H9 (cell line): ENCODE data around the gene PRRX2. TPM values are rescaled to one million over a fixed set of nuclear protein-coding genes. Genes with fewer than 3 reads are reported as not detected.

ENCODE experiments used
- DNase-seq: peaks from one replicate; pipeline ENCODE4 v3.0.0-alpha.2; 2017
- H2AFZ ChIP-seq: one replicate; pipeline ENCODE4 v1.6.1; 2013; ENCODE audit warnings: mild to moderate bottlenecking, low read length, control low read depth, moderate library complexity
- H2AK5ac ChIP-seq: 2 replicates; pipeline ENCODE4 v1.6.1; 2013; ENCODE audit warnings: low read length, control low read depth, mixed read lengths; ENCODE audit not compliant: insufficient read length
- H2BK120ac ChIP-seq: one replicate; pipeline ENCODE4 v1.6.1; 2013; ENCODE audit warnings: low read depth, mild to moderate bottlenecking, low read length, control low read depth, inconsistent platforms; ENCODE audit not compliant: poor library complexity, severe bottlenecking
- H2BK12ac ChIP-seq: 2 replicates; pipeline ENCODE4 v1.6.1; 2013; ENCODE audit warnings: low read length, control low read depth, mixed read lengths, low read depth; ENCODE audit not compliant: insufficient read length
- H2BK15ac ChIP-seq: 2 replicates; pipeline ENCODE4 v1.6.1; 2013; ENCODE audit warnings: low read depth, low read length, control low read depth
- H2BK20ac ChIP-seq: one replicate; pipeline ENCODE4 v1.6.1; 2013; ENCODE audit warnings: low read depth, mild to moderate bottlenecking, low read length, control low read depth, inconsistent platforms; ENCODE audit not compliant: poor library complexity, severe bottlenecking
- H2BK5ac ChIP-seq: 2 replicates; pipeline ENCODE4 v1.6.1; 2013; ENCODE audit warnings: low read length, control low read depth, mixed read lengths; ENCODE audit not compliant: insufficient read length
- H3K14ac ChIP-seq: 2 replicates; pipeline ENCODE4 v1.6.1; 2013; ENCODE audit warnings: low read length, control low read depth; ENCODE audit not compliant: insufficient read depth
- H3K18ac ChIP-seq: 2 replicates; pipeline ENCODE4 v1.6.1; 2013; ENCODE audit warnings: low read depth, mild to moderate bottlenecking, mixed read lengths, low read length, control low read depth; ENCODE audit not compliant: insufficient read length
- H3K23ac ChIP-seq: 2 replicates; pipeline ENCODE4 v1.6.1; 2013; ENCODE audit warnings: low read length, control low read depth, mixed read lengths, low read depth; ENCODE audit not compliant: insufficient read length
- H3K23me2 ChIP-seq: 2 replicates; pipeline ENCODE4 v1.6.1; 2013; ENCODE audit warnings: low read depth, mild to moderate bottlenecking, mixed read lengths, low read length, control low read depth; ENCODE audit not compliant: insufficient read length, poor library complexity, severe bottlenecking
- H3K27ac ChIP-seq: 2 replicates; pipeline ENCODE4 v1.5.1; 2013; ENCODE audit warnings: low read length, control low read depth, mixed read lengths, low read depth; ENCODE audit not compliant: insufficient read length
- H3K27me3 ChIP-seq: 2 replicates; pipeline ENCODE4 v1.6.1; 2013; ENCODE audit warnings: low read length, control low read depth, inconsistent platforms; ENCODE audit not compliant: insufficient read depth
- H3K4ac ChIP-seq: 2 replicates; pipeline ENCODE4 v1.6.1; 2013; ENCODE audit warnings: low read depth, mild to moderate bottlenecking, control low read depth, inconsistent platforms, low read length, moderate library complexity
- H3K4me1 ChIP-seq: 2 replicates; pipeline ENCODE4 v1.6.1; 2013; ENCODE audit warnings: low read length, control low read depth, inconsistent platforms; ENCODE audit not compliant: insufficient read depth
- H3K4me2 ChIP-seq: 2 replicates; pipeline ENCODE4 v1.6.1; 2013; ENCODE audit warnings: low read length, control low read depth, mixed read lengths; ENCODE audit not compliant: insufficient read length, insufficient read depth
- H3K56ac ChIP-seq: 2 replicates; pipeline ENCODE4 v1.6.1; 2013; ENCODE audit warnings: low read depth, mild to moderate bottlenecking, mixed read lengths, low read length, control low read depth; ENCODE audit not compliant: insufficient read length
- H3K79me1 ChIP-seq: 2 replicates; pipeline ENCODE4 v1.6.1; 2013; ENCODE audit warnings: low read depth, mild to moderate bottlenecking, moderate library complexity, low read length, control low read depth, inconsistent platforms; ENCODE audit not compliant: insufficient read depth, poor library complexity, severe bottlenecking
- H3K79me2 ChIP-seq: 2 replicates; pipeline ENCODE4 v1.6.1; 2013; ENCODE audit warnings: low read length, control low read depth, inconsistent platforms; ENCODE audit not compliant: insufficient read depth
- H3K9ac ChIP-seq: 2 replicates; pipeline ENCODE4 v1.6.1; 2013; ENCODE audit warnings: low read length, control low read depth, mixed read lengths; ENCODE audit not compliant: insufficient read length; ENCODE audit errors: extremely low read depth
- H3K9me3 ChIP-seq: one replicate; pipeline ENCODE4 v1.6.1; 2013; ENCODE audit warnings: low read depth, low read length, inconsistent platforms; ENCODE audit not compliant: control insufficient read depth
- H3T11ph ChIP-seq: one replicate; pipeline ENCODE4 v1.6.1; 2013; ENCODE audit warnings: mild to moderate bottlenecking, low read length, control low read depth, inconsistent platforms
- H4K20me1 ChIP-seq: one replicate; pipeline ENCODE4 v1.6.1; 2013; ENCODE audit not compliant: control insufficient read depth, insufficient read length, insufficient read depth
- H4K5ac ChIP-seq: 2 replicates; pipeline ENCODE4 v1.6.1; 2013; ENCODE audit warnings: low read depth, mild to moderate bottlenecking, mixed read lengths, low read length, control low read depth; ENCODE audit not compliant: insufficient read length
- H4K8ac ChIP-seq: replicated peaks from 2 replicates; pipeline ENCODE4 v1.6.1; 2013; ENCODE audit warnings: low read length, control low read depth, mixed read lengths, low read depth; ENCODE audit not compliant: insufficient read length
- H4K91ac ChIP-seq: 2 replicates; pipeline ENCODE4 v1.6.1; 2013; ENCODE audit warnings: low read depth, mild to moderate bottlenecking, moderate library complexity, mixed read lengths, low read length, control low read depth; ENCODE audit not compliant: insufficient read length
- H3K27ac Mint-ChIP-seq, 3 experiments: 2 replicates in 2 of 3; 3 replicates in 1 of 3; pipeline ENCODE4 v1.8.0; 2020 to 2021; ENCODE audit warnings: mixed read lengths in 3 of 3, mild to moderate bottlenecking in 1 of 3, moderate library complexity in 1 of 3
- H3K27me3 Mint-ChIP-seq: 2 replicates; pipeline ENCODE4 v1.8.0; 2021; ENCODE audit warnings: low read depth, mild to moderate bottlenecking, moderate library complexity, mixed read lengths
- H3K36me3 Mint-ChIP-seq, 3 experiments: 2 replicates in 2 of 3; 3 replicates in 1 of 3; pipeline ENCODE4 v1.8.0; 2020 to 2021; ENCODE audit warnings: low read depth in 3 of 3, mixed read lengths in 3 of 3; ENCODE audit not compliant: insufficient read depth in 1 of 3
- H3K4me1 Mint-ChIP-seq, 2 experiments: 2 replicates each; pipeline ENCODE4 v1.8.0; 2020; ENCODE audit warnings: mixed read lengths in 2 of 2
- H3K4me3 Mint-ChIP-seq, 2 experiments: 2 replicates in 1 of 2; 3 replicates in 1 of 2; pipeline ENCODE4 v1.8.0; 2020 to 2021; ENCODE audit warnings: mild to moderate bottlenecking in 2 of 2, mixed read lengths in 2 of 2, moderate library complexity in 1 of 2
- H3K9me3 Mint-ChIP-seq, 2 experiments: 2 replicates in 1 of 2; 3 replicates in 1 of 2; pipeline ENCODE4 v1.8.0; 2020; ENCODE audit warnings: mild to moderate bottlenecking in 2 of 2, mixed read lengths in 2 of 2, moderate library complexity in 1 of 2
- WGBS: extraction: QIAGEN DNeasy Blood & Tissue Kit; methylation state at CpG from one replicate; pipeline ENCODE4 v1.1.7; 2013; ENCODE audit warnings: missing lambda C conversion rate, low lambda C conversion rate, mixed read lengths; ENCODE audit not compliant: insufficient read length; ENCODE audit errors: extremely low coverage; 5-methylcytosine and 5-hydroxymethylcytosine counted together
- total RNA-seq: library from RNA; stranded (reverse); gene quantifications from 2 replicates; pipeline ENCODE4 v1.2.1, GENCODE V29; 2021
- TF ChIP-seq, protein P1 (sequence below): fragments of 200-600 bp; sonication (generic); conservative IDR thresholded peaks from 3 replicates; pipeline ENCODE4 v1.8.0; 2021; ENCODE audit warnings: antibody characterized with exemption, mild to moderate bottlenecking

The PRRX2 gene
- total RNA-seq, 1 experiment from 2014 or later: 3.9 TPM

DNA sequence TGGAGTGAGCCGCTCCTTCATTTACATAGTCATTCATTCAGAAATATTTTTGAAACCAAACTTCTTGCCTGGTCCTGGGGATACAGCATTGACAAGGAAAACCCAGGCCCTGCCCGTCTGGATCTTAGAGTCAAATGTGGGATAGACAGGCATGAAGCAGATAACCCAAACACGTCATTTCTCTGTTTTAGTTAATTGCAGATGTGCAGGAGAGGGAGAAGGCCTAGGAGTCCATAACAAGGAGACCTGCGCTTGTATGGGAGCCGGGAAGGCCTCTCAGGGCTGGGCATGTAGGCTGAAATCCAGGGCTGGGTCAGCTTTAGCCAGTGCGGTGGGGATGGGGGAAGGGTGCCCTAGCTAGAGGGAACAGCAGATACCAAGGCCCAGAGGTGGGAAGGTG is 43.3 kb downstream of the PRRX2 start:
- no peak overlapping the region for H3K4ac ChIP-seq
- H3K4me3 Mint-ChIP-seq: no peak overlapping the region
- no peaks in the 10 kb centered on the region for H3K23me2 ChIP-seq
- H3K4me1 Mint-ChIP-seq: peaks cover 7 to 26% of the 10 kb centered on the region in 2 experiments
- H4K91ac ChIP-seq: no peak overlapping the region
- no peak overlapping the region for H2AK5ac ChIP-seq
- no peak overlapping the region for H3K9ac ChIP-seq
- no peak overlapping the region for H2BK120ac ChIP-seq
- H2BK15ac ChIP-seq: no peak overlapping the region
- no peak overlapping the region for H4K5ac ChIP-seq
- no peaks in the 10 kb centered on the region; a peak in 1 of 5 replicates for H3K9me3 Mint-ChIP-seq
- H3K36me3 Mint-ChIP-seq: no peaks in the 10 kb centered on the region
- H3K4me2 ChIP-seq: no peak overlapping the region
- H3K79me2 ChIP-seq: no peaks in the 10 kb centered on the region
- no peak overlapping the region for H2BK20ac ChIP-seq
- no peak overlapping the region for H2BK12ac ChIP-seq
- no peak overlapping the region for H3T11ph ChIP-seq
- H3K79me1 ChIP-seq: no peaks in the 10 kb centered on the region
- H3K14ac ChIP-seq: no peak overlapping the region
- H3K27me3 ChIP-seq: no peaks in the 10 kb centered on the region
- H4K8ac ChIP-seq: no peak overlapping the region
- H3K27ac Mint-ChIP-seq: no peak overlapping the region
- DNase-seq: peak; percentile 22
- H3K9me3 ChIP-seq: no peaks in the 10 kb centered on the region
- H3K27ac ChIP-seq: no peak overlapping the region
- H4K20me1 ChIP-seq: no peaks in the 10 kb centered on the region
- H3K23ac ChIP-seq: no peak overlapping the region
- H2BK5ac ChIP-seq: no peak overlapping the region
- TF ChIP-seq, protein P1, sequence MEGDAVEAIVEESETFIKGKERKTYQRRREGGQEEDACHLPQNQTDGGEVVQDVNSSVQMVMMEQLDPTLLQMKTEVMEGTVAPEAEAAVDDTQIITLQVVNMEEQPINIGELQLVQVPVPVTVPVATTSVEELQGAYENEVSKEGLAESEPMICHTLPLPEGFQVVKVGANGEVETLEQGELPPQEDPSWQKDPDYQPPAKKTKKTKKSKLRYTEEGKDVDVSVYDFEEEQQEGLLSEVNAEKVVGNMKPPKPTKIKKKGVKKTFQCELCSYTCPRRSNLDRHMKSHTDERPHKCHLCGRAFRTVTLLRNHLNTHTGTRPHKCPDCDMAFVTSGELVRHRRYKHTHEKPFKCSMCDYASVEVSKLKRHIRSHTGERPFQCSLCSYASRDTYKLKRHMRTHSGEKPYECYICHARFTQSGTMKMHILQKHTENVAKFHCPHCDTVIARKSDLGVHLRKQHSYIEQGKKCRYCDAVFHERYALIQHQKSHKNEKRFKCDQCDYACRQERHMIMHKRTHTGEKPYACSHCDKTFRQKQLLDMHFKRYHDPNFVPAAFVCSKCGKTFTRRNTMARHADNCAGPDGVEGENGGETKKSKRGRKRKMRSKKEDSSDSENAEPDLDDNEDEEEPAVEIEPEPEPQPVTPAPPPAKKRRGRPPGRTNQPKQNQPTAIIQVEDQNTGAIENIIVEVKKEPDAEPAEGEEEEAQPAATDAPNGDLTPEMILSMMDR: no peak
- H3K27me3 Mint-ChIP-seq: no peaks in the 10 kb centered on the region
- no peak overlapping the region for H3K18ac ChIP-seq
- no peaks in the 10 kb centered on the region for H3K4me1 ChIP-seq
- no peak overlapping the region for H3K56ac ChIP-seq
- H2AFZ ChIP-seq: no peak overlapping the region
- no CpG with 5 or more reads among the region's 6 CpGs for WGBS
